NCI-H345 (cell line): Measurements from ENCODE around the gene LPIN3.

Experiments
- DNase-seq: peaks from one replicate; lab custom pipeline; 2025; lab: John Stamatoyannopoulos, UW

LPIN3 gene

DNA sequence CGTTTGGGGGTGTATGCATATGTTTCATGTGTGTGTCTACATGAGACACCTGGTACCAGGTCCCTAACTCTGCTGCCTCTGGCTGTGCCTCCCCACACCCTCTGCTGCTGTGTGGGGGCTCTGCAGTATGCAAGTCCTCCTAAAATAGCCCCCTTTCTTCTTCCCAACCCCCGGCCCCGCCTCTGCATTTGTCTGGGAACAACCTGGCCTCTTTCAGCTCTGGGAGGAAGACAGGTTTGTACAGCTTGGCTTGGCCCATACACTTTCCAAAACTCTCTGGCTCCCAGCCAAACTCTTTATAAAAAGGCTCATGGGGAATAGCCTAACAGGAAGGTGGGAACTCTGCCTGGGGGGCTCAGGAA is 53.1 kb downstream of the LPIN3 start:
- no peak for DNase-seq

DNA sequence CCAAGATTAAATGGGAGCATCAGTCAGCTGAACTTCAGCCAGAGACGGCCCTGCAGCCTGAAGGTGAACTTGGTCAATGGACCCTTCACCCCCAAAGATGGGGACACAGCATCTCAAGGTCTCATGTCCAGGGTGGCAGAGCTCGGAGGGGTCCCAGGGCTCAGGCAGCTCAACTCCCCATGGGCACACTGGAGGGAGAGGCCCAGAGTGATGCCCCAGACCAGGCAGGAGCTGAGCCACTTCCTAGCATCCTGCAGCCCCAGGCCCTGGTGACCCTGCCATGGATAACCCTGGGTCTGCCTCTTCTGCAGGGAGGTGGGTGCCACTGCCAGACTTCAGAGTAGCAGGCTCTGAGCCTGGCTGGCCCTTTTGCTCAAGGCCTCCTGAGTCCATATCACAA is 53.5 kb downstream of the LPIN3 start:
- DNase-seq, result no peak

DNA sequence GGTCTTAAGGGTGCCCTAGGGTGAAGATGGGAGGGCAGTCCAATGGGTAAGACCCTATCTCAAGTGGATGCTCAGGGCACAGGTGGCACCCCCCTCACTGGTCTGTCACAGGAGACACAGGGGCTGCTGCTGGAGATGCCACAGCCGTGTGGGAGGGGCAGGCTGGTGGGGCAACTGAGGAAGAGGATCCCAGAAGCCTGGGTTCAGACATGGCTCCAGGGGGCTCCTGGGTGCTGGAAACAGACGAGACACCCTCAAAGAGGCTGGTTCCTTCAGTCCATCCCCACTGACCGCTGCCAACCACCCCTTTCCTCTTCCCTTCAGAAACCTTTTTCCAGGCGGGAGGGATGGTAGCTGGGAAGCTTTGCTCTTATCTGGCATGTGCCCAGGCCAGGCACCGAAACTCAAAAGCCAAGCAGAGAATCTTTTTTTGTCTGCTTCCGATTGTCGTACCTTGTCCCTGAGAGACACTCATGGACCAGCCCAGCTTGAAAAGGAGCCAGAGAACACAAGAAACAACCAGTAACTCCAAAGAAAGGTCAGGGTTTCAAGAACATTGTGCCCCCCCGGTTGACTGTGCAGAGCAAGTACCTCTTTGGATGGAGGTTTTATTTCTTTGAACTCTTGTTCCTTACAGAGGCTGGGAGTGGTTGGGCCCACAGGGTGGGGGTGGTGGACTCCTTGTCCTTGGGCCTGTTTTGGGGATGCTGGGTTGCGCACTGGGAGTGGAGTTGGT is 54.5 kb downstream of the LPIN3 start:
- no peak for DNase-seq

DNA sequence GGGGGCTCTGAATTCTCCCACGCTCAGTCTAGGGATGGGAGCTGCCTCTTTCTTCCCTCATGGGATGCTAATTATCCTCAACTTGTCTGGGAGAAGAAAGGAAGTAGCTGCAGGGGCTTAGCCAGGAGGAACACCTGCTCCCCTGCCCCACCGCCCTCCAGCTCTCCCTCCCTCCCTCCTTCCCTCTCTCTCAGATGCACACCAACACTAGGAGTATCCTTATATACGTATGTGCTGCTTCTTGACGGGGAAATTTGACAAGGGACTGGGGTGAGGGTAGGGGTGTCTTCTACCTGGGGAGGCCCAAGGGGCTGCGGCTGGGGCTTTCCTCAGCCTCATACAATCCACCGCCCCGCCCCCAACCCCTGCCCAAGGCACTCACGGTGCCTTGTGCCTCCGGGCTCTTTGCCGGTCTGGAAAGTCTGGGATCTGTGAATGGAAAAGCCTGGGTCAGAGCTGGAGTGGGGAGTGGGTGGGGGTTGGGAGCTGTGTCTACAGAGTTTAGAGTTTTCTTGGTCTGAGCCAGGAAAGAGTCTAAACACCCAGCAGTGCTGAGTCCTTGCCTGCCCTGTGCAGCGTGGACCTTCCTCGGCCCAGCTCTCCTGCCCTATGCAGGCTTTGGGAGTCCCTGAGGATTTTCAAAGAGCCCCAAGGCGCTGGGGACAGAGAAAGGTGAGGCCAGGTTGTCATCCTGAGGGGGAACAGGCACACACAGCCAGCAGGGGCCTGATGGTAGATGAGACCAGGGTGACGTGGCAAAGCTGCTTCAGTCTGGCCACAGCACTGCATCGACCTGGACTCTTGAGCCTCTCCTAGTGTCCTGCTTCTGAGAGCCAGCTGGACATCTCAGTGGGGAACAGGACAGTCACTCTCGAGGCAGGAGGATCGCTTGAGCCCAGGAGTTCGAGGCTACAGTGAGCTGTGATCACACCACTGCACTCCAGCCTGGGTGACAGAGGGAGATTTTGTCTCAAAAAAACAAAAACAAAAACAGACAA is 55.3 kb downstream of the LPIN3 start:
- no peak for DNase-seq

DNA sequence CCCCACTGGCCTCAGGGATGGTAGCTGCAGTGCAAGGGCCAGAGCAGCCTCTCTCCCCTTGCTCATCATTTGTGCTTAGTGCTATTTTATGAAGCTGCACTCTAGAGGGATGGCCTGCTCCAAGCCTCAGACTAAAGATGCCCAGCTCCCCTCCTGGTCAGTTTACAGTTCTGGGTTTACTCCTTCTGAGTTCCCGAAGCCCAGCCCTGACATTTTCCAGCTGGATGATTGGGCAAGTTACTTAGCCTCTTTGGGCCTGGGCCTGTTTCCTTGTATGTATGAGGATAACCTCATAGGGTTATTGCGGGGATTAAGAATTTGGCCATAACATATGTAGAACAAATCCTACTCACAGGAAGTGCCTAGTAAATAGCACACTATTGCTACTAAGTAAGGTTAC is 57.8 kb downstream of the LPIN3 start:
- no peak for DNase-seq

DNA sequence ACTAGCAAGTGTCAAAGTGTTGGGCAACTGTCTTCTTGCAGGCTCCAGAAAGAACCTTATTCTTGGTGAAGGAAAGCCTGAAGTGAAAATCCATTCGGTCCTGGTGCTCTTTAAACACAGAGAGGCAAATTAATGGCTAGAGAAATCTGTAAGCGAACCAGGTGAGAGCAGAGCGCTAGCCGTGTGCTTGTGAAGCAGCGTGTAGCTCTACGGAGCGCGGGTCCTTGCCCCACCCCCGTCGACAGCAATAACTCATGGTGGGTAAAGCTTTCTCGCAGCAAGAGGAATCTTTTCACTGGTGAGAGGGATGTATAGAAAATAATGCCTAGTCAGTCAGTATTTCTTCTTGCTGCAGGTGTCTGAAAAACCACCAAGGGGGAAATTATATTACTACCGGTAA is 63.0 kb downstream of the LPIN3 start:
- no peak for DNase-seq

DNA sequence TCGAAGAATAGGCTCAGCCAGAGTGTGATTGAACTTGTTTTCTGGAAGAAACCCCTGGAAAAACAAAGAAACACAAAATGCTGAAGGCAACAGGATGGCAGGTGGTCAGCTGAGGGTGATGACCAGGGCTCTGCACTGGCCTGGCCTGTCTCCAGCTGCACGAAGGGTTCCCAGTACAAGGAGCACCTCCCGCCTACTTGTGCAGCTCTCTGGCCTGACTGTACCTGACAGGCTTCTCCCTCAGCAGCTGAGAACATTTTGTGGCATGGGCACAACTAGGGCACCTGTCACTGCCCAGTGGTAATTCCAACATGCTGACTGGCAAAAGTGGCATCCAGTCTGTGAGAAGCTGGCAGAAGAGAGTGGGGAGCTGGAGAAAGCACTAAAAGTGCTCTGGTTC is 64.8 kb downstream of the LPIN3 start:
- DNase-seq, result no peak

DNA sequence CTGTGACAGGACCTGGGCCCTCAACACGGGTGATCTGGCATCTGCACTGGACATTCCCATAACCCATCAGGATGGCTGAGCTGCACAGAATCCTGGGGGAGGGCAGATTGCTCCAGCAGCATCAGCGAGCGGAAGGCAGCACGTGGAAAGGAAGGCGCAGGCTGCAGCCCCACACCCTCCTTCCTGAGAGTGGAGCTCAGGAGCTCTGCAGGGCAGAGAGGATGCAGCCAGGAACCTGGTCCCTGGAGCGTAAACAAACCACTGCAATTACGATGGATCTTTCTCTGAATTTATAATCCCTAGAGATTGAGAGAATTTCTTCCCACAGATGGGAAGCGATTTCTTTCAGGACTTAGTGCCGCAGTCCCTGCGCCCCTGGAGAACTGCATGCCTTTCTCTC is 65.7 kb downstream of the LPIN3 start:
- no peak for DNase-seq

DNA sequence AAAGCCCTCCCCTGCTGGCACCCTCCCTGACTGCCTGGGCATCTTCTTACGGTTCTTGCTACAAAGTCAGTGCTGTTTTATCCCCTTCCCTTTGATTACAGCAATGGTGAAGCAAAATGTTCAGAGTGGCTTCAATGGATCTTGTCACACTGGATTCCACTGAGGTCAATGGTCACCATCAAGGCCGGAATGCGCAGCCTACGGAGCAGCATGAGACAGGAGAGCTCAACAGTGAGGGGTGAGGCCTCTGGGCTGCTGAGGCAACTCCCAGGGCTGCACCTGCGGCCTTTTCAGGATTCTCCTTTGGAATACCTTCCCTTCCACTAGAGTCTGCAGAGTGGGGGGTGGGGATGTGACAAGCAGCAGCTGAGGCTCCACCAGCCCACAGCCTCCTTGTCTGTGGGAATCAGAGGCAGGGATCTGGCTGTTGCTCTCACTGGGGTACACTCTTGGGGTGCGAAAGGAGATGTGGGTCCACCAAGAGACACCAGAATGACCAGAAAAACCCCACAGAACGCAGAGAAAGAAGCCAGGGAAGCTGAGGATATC is 66.3 kb downstream of the LPIN3 start:
- no peak for DNase-seq

DNA sequence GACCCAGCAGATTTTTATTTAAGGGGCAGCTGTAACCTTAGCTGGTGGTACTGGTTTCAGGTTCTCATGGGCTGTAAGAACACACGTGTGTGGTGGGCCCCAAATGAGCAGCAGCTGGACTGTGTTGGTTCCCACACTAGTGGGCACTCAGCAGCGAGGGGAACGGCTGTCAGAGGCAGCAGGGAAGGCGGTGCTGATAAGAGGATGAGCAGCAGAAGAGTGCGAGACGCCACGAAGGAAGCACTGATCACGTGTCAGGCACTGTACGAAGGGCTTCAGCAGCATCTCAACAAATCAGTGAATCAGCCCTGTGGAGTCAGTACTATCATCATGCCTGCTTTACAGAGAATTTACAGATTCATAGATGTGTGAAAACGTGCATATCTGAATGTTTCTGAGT is 67.0 kb downstream of the LPIN3 start:
- no peak for DNase-seq

DNA sequence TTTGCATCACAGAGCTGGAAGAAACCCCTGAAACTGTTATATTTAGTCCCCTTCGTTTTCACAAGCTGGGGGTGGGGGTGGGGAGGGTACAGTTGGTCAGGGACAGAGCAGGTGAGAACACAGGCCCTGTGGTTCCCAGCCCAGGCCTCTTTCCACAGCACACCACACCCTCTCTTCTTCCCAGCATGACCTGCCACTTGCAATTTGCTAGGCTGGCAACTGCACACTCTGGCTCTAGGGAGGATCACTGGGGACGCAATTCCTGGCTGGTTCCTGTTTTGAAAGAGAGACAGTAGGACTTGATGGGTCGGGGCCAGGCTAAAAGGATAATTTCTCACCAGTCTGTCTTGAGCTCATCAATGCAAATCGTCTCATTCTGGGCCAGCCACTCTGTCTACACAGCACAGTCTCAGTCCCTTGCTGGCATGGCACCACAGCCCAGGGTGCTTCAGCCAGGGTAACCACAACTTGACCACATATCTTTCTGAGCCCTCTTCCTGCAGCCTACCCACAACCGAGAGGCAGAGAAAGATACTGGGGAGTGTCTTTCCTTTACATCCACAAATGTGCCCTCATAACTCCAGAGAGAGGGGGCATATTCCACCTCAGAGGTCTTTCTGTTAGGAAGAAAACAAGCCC is 67.7 kb downstream of the LPIN3 start:
- DNase-seq, result no peak

DNA sequence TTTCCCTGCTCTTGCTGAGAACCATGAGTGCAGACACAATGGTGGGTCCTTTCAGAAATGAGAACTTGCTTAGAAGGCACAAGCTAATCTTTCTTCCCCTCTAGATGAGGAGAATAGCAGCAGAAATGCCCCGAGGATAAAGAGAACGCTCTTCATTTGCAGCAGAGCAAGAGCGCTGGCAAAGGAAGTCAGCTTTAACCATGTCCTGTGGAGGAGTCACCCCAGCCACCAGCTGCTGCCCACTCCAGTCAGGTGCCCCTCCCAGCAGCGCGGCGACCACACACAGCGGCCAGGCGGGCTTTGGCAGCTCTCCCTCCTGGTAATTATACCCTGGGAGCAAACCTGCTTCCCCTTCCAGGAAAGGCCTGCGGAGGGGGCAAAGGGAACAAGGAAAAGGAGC is 68.4 kb downstream of the LPIN3 start:
- DNase-seq, result no peak
